SK-N-SH (cell line): ENCODE results near the gene CTAGE9. TPM values are rescaled to one million over a fixed set of nuclear protein-coding genes. Genes with fewer than 3 reads are reported as not detected.

Source experiments
- CTCF ChIA-PET: fragments of 300-600, 350-600 bp; formaldehyde crosslinking; extraction: SDS; loops from one replicate; lab custom pipeline; 2021; lab: Yijun Ruan, JAX
- POLR2A ChIA-PET: fragments of 350-600 bp; sonication (Branson Sonifier 250); formaldehyde crosslinking; extraction: SDS; loops from one replicate; lab custom pipeline; 2020; ENCODE audit warnings: antibody characterized with exemption, inconsistent platforms; lab: Yijun Ruan, JAX
- DNase-seq: peaks from one replicate; pipeline ENCODE4 v3.0.0; 2012
- H2AFZ ChIP-seq: fragments of 200-600 bp; sonication (generic); 2 replicates; pipeline ENCODE4 v1.8.1; 2016; ENCODE audit warnings: antibody characterized with exemption, mild to moderate bottlenecking, low read depth
- H3F3A ChIP-seq: fragments of 200-600 bp; sonication (generic); replicated peaks from 2 replicates; pipeline ENCODE3; 2016; ENCODE audit warnings: antibody characterized with exemption, mild to moderate bottlenecking; ENCODE audit not compliant: insufficient read depth
- H3K27ac ChIP-seq, 2 experiments: fragments of 200-500 bp in 1 of 2; fragments of 200-600 bp in 1 of 2; sonication (Bioruptor generic) in 1 of 2; sonication (generic), shearing (Covaris generic) in 1 of 2; 2 replicates each; pipeline versions ENCODE4 v1.5.1 to v1.6.1; 2014 to 2016; ENCODE audit warnings: low read depth in 2 of 2, inconsistent platforms in 1 of 2, low read length in 1 of 2, mild to moderate bottlenecking in 1 of 2, mixed read lengths in 1 of 2
- H3K27me3 ChIP-seq: fragments of 200-600 bp; sonication (generic), shearing (Covaris generic); 2 replicates; pipeline ENCODE4 v1.6.1; 2016; ENCODE audit warnings: mixed run types; ENCODE audit not compliant: insufficient read depth
- H3K36me3 ChIP-seq, 2 experiments: fragments of 200-500 bp in 1 of 2; fragments of 200-600 bp in 1 of 2; sonication (Bioruptor generic) in 1 of 2; sonication (generic) in 1 of 2; replicated peaks in 1 of 2; 2 replicates each; pipeline versions ENCODE3 to v1.5.1; 2014 to 2016; ENCODE audit warnings: low read length in 1 of 2, mild to moderate bottlenecking in 1 of 2; ENCODE audit not compliant: insufficient read depth in 2 of 2, control insufficient read depth in 1 of 2
- H3K4me1 ChIP-seq, 2 experiments: fragments of 200-500 bp in 1 of 2; fragments of 200-600 bp in 1 of 2; sonication (Bioruptor generic) in 1 of 2; sonication (generic), shearing (Covaris generic) in 1 of 2; 2 replicates each; pipeline versions ENCODE4 v1.5.1 to v1.6.1; 2014 to 2016; ENCODE audit warnings: low read depth in 1 of 2, low read length in 1 of 2, mixed run types in 1 of 2; ENCODE audit not compliant: insufficient read depth in 2 of 2, control insufficient read depth in 1 of 2
- H3K4me2 ChIP-seq: fragments of 200-600 bp; sonication (generic), shearing (Covaris generic); 2 replicates; pipeline ENCODE4 v1.6.1; 2017; ENCODE audit warnings: mixed run types
- H3K4me3 ChIP-seq, 2 experiments: fragments of 200-500 bp in 1 of 2; fragments of 200-600 bp in 1 of 2; sonication (Bioruptor generic) in 1 of 2; sonication (generic), shearing (Covaris generic) in 1 of 2; 2 replicates each; pipeline versions ENCODE4 v1.5.1 to v1.8.1; 2014 to 2016; ENCODE audit warnings: low read depth in 2 of 2, inconsistent platforms in 1 of 2, low read length in 1 of 2, mild to moderate bottlenecking in 1 of 2, mixed read lengths in 1 of 2, moderate library complexity in 1 of 2
- H3K79me2 ChIP-seq: fragments of 200-600 bp; sonication (generic); 2 replicates; pipeline ENCODE4 v1.8.1; 2017; ENCODE audit warnings: mild to moderate bottlenecking; ENCODE audit not compliant: insufficient read depth
- H3K9ac ChIP-seq: fragments of 200-600 bp; sonication (generic); 2 replicates; pipeline ENCODE4 v1.6.1; 2017; ENCODE audit warnings: mixed run types
- H3K9me2 ChIP-seq: fragments of 200-600 bp; sonication (generic); 2 replicates; pipeline ENCODE4 v1.6.1; 2017; ENCODE audit warnings: mixed run types
- H3K9me3 ChIP-seq: fragments of 200-600 bp; sonication (generic); 2 replicates; pipeline ENCODE4 v1.6.1; 2017; ENCODE audit warnings: mixed run types, mild to moderate bottlenecking, moderate library complexity
- H4K20me1 ChIP-seq: fragments of 200-600 bp; sonication (generic); 2 replicates; pipeline ENCODE4 v1.6.1; 2017; ENCODE audit warnings: mild to moderate bottlenecking, mixed run types; ENCODE audit not compliant: insufficient read depth
- EP300 ChIP-seq, 2 experiments: IDR thresholded peaks; 2 replicates each; pipeline versions ENCODE4 v1.4.0 to v1.6.1; 2012; ENCODE audit warnings: borderline replicate concordance in 1 of 2, low read depth in 1 of 2, low read length in 1 of 2
- FOSL2 ChIP-seq: IDR thresholded peaks from 2 replicates; pipeline ENCODE4 v1.4.0; 2012; ENCODE audit warnings: low read depth, mild to moderate bottlenecking, moderate library complexity, borderline replicate concordance
- FOXJ3 ChIP-seq: sonication (generic); formaldehyde crosslinking; IDR thresholded peaks from 2 replicates; pipeline ENCODE4 v1.5.1; 2020; ENCODE audit warnings: mild to moderate bottlenecking, missing genetic modification reagents
- FOXM1 ChIP-seq: IDR thresholded peaks from 2 replicates; pipeline ENCODE4 v1.4.0; 2012; ENCODE audit warnings: low read depth, mild to moderate bottlenecking
- GABPA ChIP-seq: IDR thresholded peaks from 2 replicates; pipeline ENCODE4 v1.4.0; 2012; ENCODE audit warnings: low read depth, mild to moderate bottlenecking
- JUND ChIP-seq: IDR thresholded peaks from 2 replicates; pipeline ENCODE4 v1.4.0; 2012
- MAX ChIP-seq: IDR thresholded peaks from 2 replicates; pipeline ENCODE4 v1.4.0; 2012; ENCODE audit warnings: low read depth
- MEF2A ChIP-seq: IDR thresholded peaks from 2 replicates; pipeline ENCODE4 v1.4.0; 2012; ENCODE audit warnings: low read depth, borderline replicate concordance
- MXI1 ChIP-seq: IDR thresholded peaks from 2 replicates; pipeline ENCODE4 v1.6.1; 2012; ENCODE audit warnings: mild to moderate bottlenecking, low read depth, low read length, improper control_type of control experiment
- NFIC ChIP-seq: IDR thresholded peaks from 2 replicates; pipeline ENCODE4 v1.4.0; 2012; ENCODE audit warnings: borderline replicate concordance
- NRF1 ChIP-seq: IDR thresholded peaks from 2 replicates; pipeline ENCODE4 v1.6.1; 2012; ENCODE audit warnings: low read depth, mild to moderate bottlenecking, low read length
- RCOR1 ChIP-seq: fragments of 150-350 bp; IDR thresholded peaks from 2 replicates; pipeline ENCODE4 v1.6.1; 2017; ENCODE audit warnings: antibody characterized with exemption, low read length
- RFX5 ChIP-seq: IDR thresholded peaks from 2 replicates; pipeline ENCODE4 v1.6.1; 2012; ENCODE audit warnings: mild to moderate bottlenecking, improper control_type of control experiment, low read length
- TCF12 ChIP-seq: IDR thresholded peaks from 2 replicates; pipeline ENCODE4 v1.4.0; 2012
- YY1 ChIP-seq: IDR thresholded peaks from 2 replicates; pipeline ENCODE4 v1.4.0; 2012; ENCODE audit warnings: low read depth, mild to moderate bottlenecking
- WGBS: methylation state at CpG from one replicate; pipeline ENCODE4 v1.1.6; 2017; ENCODE audit warnings: low lambda C conversion rate; 5-methylcytosine and 5-hydroxymethylcytosine counted together
- polyA plus RNA-seq, 3 experiments: library from polyadenylated mRNA; depleted of rRNA; stranded (reverse); fragments of >200 nt; gene quantifications; 2 replicates each; pipeline ENCODE4 v1.2.3, GENCODE V29; 2012
- TF ChIP-seq, protein P1 (sequence below): IDR thresholded peaks from 2 replicates; pipeline ENCODE4 v1.4.0; 2012; ENCODE audit warnings: low read depth, borderline replicate concordance

Gene CTAGE9
- polyA plus RNA-seq, 1 of the 3 experiments (the other 2 are of a cell fraction), result not detected

- H3K4me1 ChIP-seq, result no peaks in the 10 kb centered on the region
- no peaks in the 10 kb centered on the region for H3K79me2 ChIP-seq
- no peak overlapping the region for H2AFZ ChIP-seq
- DNase-seq, result no peak
- no peaks in the 10 kb centered on the region; the same call in 1 of the 2 replicates for H3K27me3 ChIP-seq
- WGBS, result 0% methylated on average over 4 of the region's 4 CpGs
- H3K4me2 ChIP-seq, result no peak overlapping the region
- no peaks in the 10 kb centered on the region for H3K36me3 ChIP-seq
- no peaks in the 10 kb centered on the region for H4K20me1 ChIP-seq
- ChIA-PET POLR2A (no interaction called here), CTCF (no interaction called here)
- H3K4me3 ChIP-seq, result no peak overlapping the region
- no peak overlapping the region for H3K9ac ChIP-seq
- no peaks in the 10 kb centered on the region for H3F3A ChIP-seq
- H3K9me3 ChIP-seq, result no peaks in the 10 kb centered on the region
- H3K9me2 ChIP-seq, result no peaks in the 10 kb centered on the region
- H3K27ac ChIP-seq, result no peak overlapping the region
- TF ChIP-seq GABPA (no peak), MAX (no peak), MXI1 (no peak), FOXJ3 (no peak), TCF12 (no peak), YY1 (no peak), EP300 (IDR thresholded peaks at IDR 0.05; ENCODE audit: borderline replicate concordance in 1 of 2, low read depth in 1 of 2, low read length in 1 of 2) (no peak)
These were observed 29.3 kb upstream of the CTAGE9 start for GRCh38 chr6:131740161-131740560.

DNA sequence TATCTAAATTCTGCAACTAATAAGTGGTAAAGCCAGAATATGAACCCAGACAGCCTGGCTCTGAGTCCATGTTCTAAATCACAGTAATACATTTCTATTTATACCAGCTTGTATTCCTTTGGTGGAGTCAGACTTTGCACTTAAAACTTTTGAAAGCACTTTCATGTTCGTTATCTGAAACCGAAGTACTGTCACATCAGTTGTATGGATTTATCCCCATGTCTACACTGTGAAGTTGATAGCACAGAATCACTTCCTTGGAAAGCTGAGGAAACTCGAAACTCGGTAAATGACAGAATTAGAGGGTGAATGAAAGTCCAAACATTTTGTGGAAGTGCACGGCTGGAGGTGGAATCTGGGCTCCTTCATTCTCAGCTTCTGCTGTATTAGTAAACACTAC lies 28.3 kb upstream of the CTAGE9 start:
- Histone ChIP-seq H3K9ac (no peak overlapping the region), H4K20me1 (no peaks in the 10 kb centered on the region), H2AFZ (no peak overlapping the region), H3K9me3 (no peaks in the 10 kb centered on the region), H3K4me2 (no peak overlapping the region), H3K79me2 (no peaks in the 10 kb centered on the region), H3K4me1 (no peaks in the 10 kb centered on the region), H3K27me3 (no peaks in the 10 kb centered on the region; the same call in 1 of the 2 replicates), H3K4me3 (no peak overlapping the region), H3K36me3 (no peaks in the 10 kb centered on the region), H3K9me2 (no peaks in the 10 kb centered on the region), H3F3A (no peaks in the 10 kb centered on the region), H3K27ac (no peak overlapping the region)
- ChIA-PET CTCF (no interaction called here), POLR2A (no interaction called here)
- TF ChIP-seq RFX5 (no peak), NFIC (no peak), MXI1 (no peak), FOXM1 (no peak), JUND (no peak), RCOR1 (no peak)
- TF ChIP-seq, protein P1, sequence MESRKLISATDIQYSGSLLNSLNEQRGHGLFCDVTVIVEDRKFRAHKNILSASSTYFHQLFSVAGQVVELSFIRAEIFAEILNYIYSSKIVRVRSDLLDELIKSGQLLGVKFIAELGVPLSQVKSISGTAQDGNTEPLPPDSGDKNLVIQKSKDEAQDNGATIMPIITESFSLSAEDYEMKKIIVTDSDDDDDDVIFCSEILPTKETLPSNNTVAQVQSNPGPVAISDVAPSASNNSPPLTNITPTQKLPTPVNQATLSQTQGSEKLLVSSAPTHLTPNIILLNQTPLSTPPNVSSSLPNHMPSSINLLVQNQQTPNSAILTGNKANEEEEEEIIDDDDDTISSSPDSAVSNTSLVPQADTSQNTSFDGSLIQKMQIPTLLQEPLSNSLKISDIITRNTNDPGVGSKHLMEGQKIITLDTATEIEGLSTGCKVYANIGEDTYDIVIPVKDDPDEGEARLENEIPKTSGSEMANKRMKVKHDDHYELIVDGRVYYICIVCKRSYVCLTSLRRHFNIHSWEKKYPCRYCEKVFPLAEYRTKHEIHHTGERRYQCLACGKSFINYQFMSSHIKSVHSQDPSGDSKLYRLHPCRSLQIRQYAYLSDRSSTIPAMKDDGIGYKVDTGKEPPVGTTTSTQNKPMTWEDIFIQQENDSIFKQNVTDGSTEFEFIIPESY, result no peak
- DNase-seq, result no peak
- 12% methylated on average over 5 of the region's 5 CpGs for WGBS

- no peaks in the 10 kb centered on the region for H3K36me3 ChIP-seq
- ChIA-PET POLR2A (no interaction called here), CTCF (no interaction called here)
- H3K79me2 ChIP-seq, result no peaks in the 10 kb centered on the region
- no peaks in the 10 kb centered on the region for H4K20me1 ChIP-seq
- H3K27ac ChIP-seq, result no peak overlapping the region
- H3K9me3 ChIP-seq, result no peaks in the 10 kb centered on the region
- TF ChIP-seq RCOR1 (no peak), MAX (no peak), MEF2A (no peak), NRF1 (no peak), FOSL2 (no peak), FOXM1 (no peak), GABPA (no peak)
- 9% methylated on average over 1 of the region's 1 CpG for WGBS
- no peaks in the 10 kb centered on the region for H3K4me1 ChIP-seq
- no peak overlapping the region for H2AFZ ChIP-seq
- DNase-seq, result no peak
- H3K9me2 ChIP-seq, result no peaks in the 10 kb centered on the region
- H3K27me3 ChIP-seq, result no peaks in the 10 kb centered on the region; the same call in 1 of the 2 replicates
- no peak overlapping the region for H3K4me2 ChIP-seq
- H3F3A ChIP-seq, result no peaks in the 10 kb centered on the region
- H3K9ac ChIP-seq, result no peak overlapping the region
- H3K4me3 ChIP-seq, result no peak overlapping the region
These were observed 26.0 kb upstream of the CTAGE9 start for GRCh38 chr6:131736811-131737210.
